HUES64 (cell line): ENCODE measurements around the gene COL23A1.

Experiments
- H3K27ac ChIP-seq: 2 replicates; pipeline ENCODE4 v1.7.0; 2013; ENCODE audit warnings: low read depth, low read length, inconsistent platforms
- H3K27me3 ChIP-seq: 2 replicates; pipeline ENCODE4 v1.6.1; 2013; ENCODE audit warnings: mild to moderate bottlenecking, low read length; ENCODE audit not compliant: insufficient read depth
- H3K36me3 ChIP-seq: 2 replicates; pipeline ENCODE4 v1.6.1; 2013; ENCODE audit warnings: mild to moderate bottlenecking, low read length; ENCODE audit not compliant: insufficient read depth
- H3K4me1 ChIP-seq: 2 replicates; pipeline ENCODE4 v1.6.1; 2013; ENCODE audit warnings: mild to moderate bottlenecking, low read length, moderate library complexity; ENCODE audit not compliant: insufficient read depth
- H3K4me3 ChIP-seq: 2 replicates; pipeline ENCODE4 v1.5.1; 2013; ENCODE audit warnings: mild to moderate bottlenecking, low read length, moderate library complexity
- H3K9ac ChIP-seq: 2 replicates; pipeline ENCODE4 v1.6.1; 2013; ENCODE audit warnings: mild to moderate bottlenecking, low read depth, low read length
- H3K9me3 ChIP-seq: 2 replicates; pipeline ENCODE4 v1.6.1; 2013; ENCODE audit warnings: low read depth, low read length; ENCODE audit not compliant: insufficient read depth
- whole genome bisulfite sequencing: fragments of 150-250, 120-280 bp; methylation state at CpG from one replicate; pipeline ENCODE4 v1.1.7; 2013; ENCODE audit warnings: missing lambda C conversion rate; 5-methylcytosine and 5-hydroxymethylcytosine counted together

The COL23A1 gene

DNA sequence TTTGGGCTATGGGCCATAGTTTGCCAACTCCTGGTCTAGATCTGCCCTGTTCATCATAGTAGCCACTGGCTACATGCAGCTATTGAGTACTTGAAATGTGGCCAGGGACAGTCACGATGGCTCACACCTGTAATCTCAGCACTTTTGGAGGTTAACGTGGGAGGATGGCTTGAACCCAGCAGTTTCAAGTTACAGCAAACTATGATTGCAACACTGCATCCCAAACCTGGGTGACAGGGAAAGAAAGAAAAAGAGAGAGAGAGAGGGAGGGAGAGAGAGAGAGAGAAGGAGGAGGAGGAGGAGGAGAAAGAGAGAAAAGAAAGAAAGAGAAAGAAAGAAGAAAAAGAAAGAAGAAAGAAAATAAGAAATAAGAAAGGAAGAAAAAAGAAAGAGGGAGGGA, 397.9 kb downstream of the COL23A1 start:
- Histone ChIP-seq H3K9ac (no peak overlapping the region), H3K9me3 (no peaks in the 10 kb centered on the region), H3K36me3 (no peaks in the 10 kb centered on the region), H3K4me1 (peaks cover 3% of the 10 kb centered on the region; the same call in 1 of the 2 replicates), H3K4me3 (no peak overlapping the region), H3K27me3 (no peaks in the 10 kb centered on the region), H3K27ac (no peak overlapping the region)
- WGBS = 84% methylated on average over 2 of the region's 2 CpGs

DNA sequence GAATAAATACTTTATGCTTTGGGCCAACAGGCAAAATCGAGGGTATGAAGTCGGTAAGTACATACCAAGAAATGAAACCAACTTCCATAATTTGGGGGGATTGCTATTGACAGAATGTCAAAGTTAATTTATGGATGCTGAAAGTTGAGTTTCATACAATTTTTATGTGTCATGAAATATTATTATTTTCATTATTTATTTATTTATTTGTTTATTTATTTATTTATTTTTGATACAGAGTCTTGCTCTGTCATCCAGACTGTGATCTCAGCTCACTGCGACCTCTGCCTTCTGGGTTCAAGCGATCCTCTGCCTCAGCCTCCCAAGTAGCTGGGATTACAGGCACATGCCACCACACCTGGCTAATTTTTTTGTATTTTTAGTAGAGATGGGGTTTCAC, 398.5 kb downstream of the COL23A1 start:
- H3K36me3 ChIP-seq = no peaks in the 10 kb centered on the region
- no peak overlapping the region for H3K9ac ChIP-seq
- no peaks in the 10 kb centered on the region for H3K9me3 ChIP-seq
- no peak overlapping the region for H3K4me3 ChIP-seq
- H3K27me3 ChIP-seq = no peaks in the 10 kb centered on the region
- WGBS = 89% methylated on average over 4 of the region's 4 CpGs
- H3K27ac ChIP-seq = no peak overlapping the region
- H3K4me1 ChIP-seq = peaks cover 3% of the 10 kb centered on the region; the same call in 1 of the 2 replicates

- Histone ChIP-seq H3K36me3 (no peaks in the 10 kb centered on the region), H3K9me3 (no peaks in the 10 kb centered on the region), H3K4me1 (no peaks in the 10 kb centered on the region), H3K27ac (no peak overlapping the region), H3K9ac (no peak overlapping the region), H3K27me3 (no peaks in the 10 kb centered on the region), H3K4me3 (no peak overlapping the region)
- 46% methylated on average over 2 of the region's 2 CpGs for WGBS
These were observed 400.8 kb downstream of the COL23A1 start for GRCh38 chr5:178189433-178189832.
